Measurements from ENCODE around the gene RAB26.

RAB26 gene

DNA sequence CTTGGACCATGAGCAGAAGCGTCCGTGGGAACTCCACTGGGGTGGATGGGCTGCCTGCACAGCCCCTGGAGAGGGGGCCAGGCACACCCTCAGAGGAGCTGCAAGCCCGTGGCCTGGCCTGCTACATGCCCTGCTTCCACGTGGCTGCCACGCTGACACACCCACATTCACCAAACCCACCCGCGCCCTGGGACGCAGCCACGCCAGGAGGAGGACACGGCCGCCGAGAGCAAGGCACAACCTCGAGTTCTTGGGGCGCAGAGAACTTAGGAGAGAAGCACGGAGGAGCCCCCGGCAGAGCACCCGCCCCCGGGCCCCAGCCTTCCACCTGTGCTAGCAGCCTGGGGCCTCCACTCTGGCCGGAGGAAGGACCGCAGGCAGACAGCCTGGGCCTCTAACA lies 29.1 kb downstream of the RAB26 start:
- no peak for TF ChIP-seq ARNTL (CRISPR knock-in tag; IDR thresholded peaks at IDR 0.05; ENCODE audit: borderline replicate concordance, low read depth)
- no peak for TF ChIP-seq CSRNP3 (CRISPR knock-in tag; IDR thresholded peaks at IDR 0.05)
- TF ChIP-seq ISL1 (CRISPR knock-in tag; IDR thresholded peaks at IDR 0.05), result no peak
- TF ChIP-seq ZC3H10 (CRISPR knock-in tag; IDR thresholded peaks at IDR 0.05), result no peak
- TF ChIP-seq ZFP3 (CRISPR knock-in tag; IDR thresholded peaks at IDR 0.05), result no peak
- TF ChIP-seq CSDC2 (CRISPR knock-in tag; IDR thresholded peaks at IDR 0.05), result no peak
- TF ChIP-seq ZNF8 (CRISPR knock-in tag; IDR thresholded peaks at IDR 0.05), result no peak
- no peak for TF ChIP-seq ZNF565 (CRISPR knock-in tag; conservative IDR thresholded peaks at IDR 0.05; ENCODE audit: low read depth)
- TF ChIP-seq ESRRG (CRISPR knock-in tag; IDR thresholded peaks at IDR 0.05), result no peak
- no peak for TF ChIP-seq OSR1 (CRISPR knock-in tag; IDR thresholded peaks at IDR 0.05)
- no peak for TF ChIP-seq CREB5 (CRISPR knock-in tag; IDR thresholded peaks at IDR 0.05; ENCODE audit: low read depth)
- no peak for TF ChIP-seq TCF4 (CRISPR knock-in tag; IDR thresholded peaks at IDR 0.05; ENCODE audit: borderline replicate concordance)
- TF ChIP-seq PPARA (CRISPR knock-in tag; IDR thresholded peaks at IDR 0.05; ENCODE audit: borderline replicate concordance), result no peak
- no peak for TF ChIP-seq PATZ1 (CRISPR knock-in tag; IDR thresholded peaks at IDR 0.05; ENCODE audit: borderline replicate concordance)
- no peak for TF ChIP-seq BACH2 (CRISPR knock-in tag; IDR thresholded peaks at IDR 0.05; ENCODE audit: borderline replicate concordance)
- TF ChIP-seq ZFP30 (CRISPR knock-in tag; IDR thresholded peaks at IDR 0.05), result no peak
- no peak for ATAC-seq

- TF ChIP-seq ZNF565 (CRISPR knock-in tag; conservative IDR thresholded peaks at IDR 0.05; ENCODE audit: low read depth) (no peak), GLIS3 (CRISPR knock-in tag; IDR thresholded peaks at IDR 0.05) (no peak), SNAI2 (CRISPR knock-in tag; IDR thresholded peaks at IDR 0.05) (no peak), CREB5 (CRISPR knock-in tag; IDR thresholded peaks at IDR 0.05; ENCODE audit: low read depth) (no peak), TCF4 (CRISPR knock-in tag; IDR thresholded peaks at IDR 0.05; ENCODE audit: borderline replicate concordance) (no peak), ZNF8 (CRISPR knock-in tag; IDR thresholded peaks at IDR 0.05) (no peak), PPARA (CRISPR knock-in tag; IDR thresholded peaks at IDR 0.05; ENCODE audit: borderline replicate concordance) (no peak), POU6F1 (CRISPR knock-in tag; IDR thresholded peaks at IDR 0.05; ENCODE audit: borderline replicate concordance, low read depth) (no peak), BACH2 (CRISPR knock-in tag; IDR thresholded peaks at IDR 0.05; ENCODE audit: borderline replicate concordance) (no peak), ZFP30 (CRISPR knock-in tag; IDR thresholded peaks at IDR 0.05) (no peak), ZFP3 (CRISPR knock-in tag; IDR thresholded peaks at IDR 0.05) (no peak), RARB (CRISPR knock-in tag; IDR thresholded peaks at IDR 0.05) (no peak), OSR1 (CRISPR knock-in tag; IDR thresholded peaks at IDR 0.05) (no peak), ISL1 (CRISPR knock-in tag; IDR thresholded peaks at IDR 0.05) (no peak), TOX (CRISPR knock-in tag; IDR thresholded peaks at IDR 0.05; ENCODE audit: borderline replicate concordance) (no peak), ESRRG (CRISPR knock-in tag; IDR thresholded peaks at IDR 0.05) (no peak), ZC3H10 (CRISPR knock-in tag; IDR thresholded peaks at IDR 0.05) (no peak)
- no peak for ATAC-seq
Observed at GRCh38 chr16:2178321-2179106, 30.1 kb downstream of the RAB26 start.

- TF ChIP-seq POU6F1 (CRISPR knock-in tag; IDR thresholded peaks at IDR 0.05; ENCODE audit: borderline replicate concordance, low read depth) (no peak), CREB5 (CRISPR knock-in tag; IDR thresholded peaks at IDR 0.05; ENCODE audit: low read depth) (no peak), BACH2 (CRISPR knock-in tag; IDR thresholded peaks at IDR 0.05; ENCODE audit: borderline replicate concordance) (no peak), ZFP30 (CRISPR knock-in tag; IDR thresholded peaks at IDR 0.05) (no peak), TOX (CRISPR knock-in tag; IDR thresholded peaks at IDR 0.05; ENCODE audit: borderline replicate concordance) (no peak), ARNTL (CRISPR knock-in tag; IDR thresholded peaks at IDR 0.05; ENCODE audit: borderline replicate concordance, low read depth) (no peak), TCF4 (CRISPR knock-in tag; IDR thresholded peaks at IDR 0.05; ENCODE audit: borderline replicate concordance) (no peak), ZNF565 (CRISPR knock-in tag; conservative IDR thresholded peaks at IDR 0.05; ENCODE audit: low read depth) (no peak), PPARA (CRISPR knock-in tag; IDR thresholded peaks at IDR 0.05; ENCODE audit: borderline replicate concordance) (no peak), OSR1 (CRISPR knock-in tag; IDR thresholded peaks at IDR 0.05) (no peak), SNAI2 (CRISPR knock-in tag; IDR thresholded peaks at IDR 0.05) (no peak), ZNF70 (CRISPR knock-in tag; IDR thresholded peaks at IDR 0.05) (no peak), CSDC2 (CRISPR knock-in tag; IDR thresholded peaks at IDR 0.05) (no peak)
- ATAC-seq, result no peak
Observed at GRCh38 chr16:2179107-2179501, 30.7 kb downstream of the RAB26 start.

Measured in SK-N-SH treated with all-trans-retinoic acid at 6 μM for 48 hours (cell line).